Measurements from ENCODE around the gene DNAJC13.

GRCh38 chr3:132444383-132444782 is 27.1 kb downstream of the DNAJC13 start:
- no peak for TF ChIP-seq EZH2 (IDR thresholded peaks at IDR 0.05)
- TF ChIP-seq POLR2AphosphoS5 (IDR thresholded peaks at IDR 0.05; ENCODE audit: borderline replicate concordance, low read depth, low read length), result no peak
- TF ChIP-seq FOXP2 (optimal IDR thresholded peaks at IDR 0.05; ENCODE audit: control extremely low read depth, extremely low read length, insufficient read depth), result no peak
